Esophagus muscularis mucosa (tissue), 4 donors: ENCODE measurements around the gene SPINK1. TPM values are rescaled to one million over a fixed set of nuclear protein-coding genes. Genes with fewer than 3 reads are reported as not detected.
A peak's percentile ranks its signal among the peaks of the same experiment; 100 is the strongest.

ENCODE experiments used
- DNase-seq: peaks from one replicate; pipeline ENCODE4 v3.0.0-alpha.2; 2017; ENCODE audit errors: extremely low spot score
- H3K27ac ChIP-seq, 4 donors: fragments of 200-600 bp; sonication (generic); replicated peaks in 1 of 4; 1 replicate in 3 of 4; 2 replicates in 1 of 4; pipeline ENCODE4 v1.5.1; 2016 to 2019; ENCODE audit warnings: mild to moderate bottlenecking in 1 of 4
- H3K27me3 ChIP-seq, 4 donors: fragments of 200-600 bp; sonication (generic); one replicate each; pipeline versions ENCODE4 v1.5.1 to v1.6.0; 2016 to 2019
- H3K36me3 ChIP-seq, 4 donors: fragments of 200-600 bp; sonication (generic); one replicate each; pipeline ENCODE4 v1.5.1; 2016 to 2019
- H3K4me1 ChIP-seq, 4 donors: fragments of 200-600 bp; sonication (generic); one replicate each; pipeline ENCODE4 v1.5.1; 2016 to 2019
- H3K4me3 ChIP-seq, 4 donors: fragments of 200-600 bp; sonication (generic); 1 replicate in 2 of 4; 2 replicates in 2 of 4; pipeline ENCODE4 v1.5.1; 2016 to 2019; ENCODE audit warnings: mild to moderate bottlenecking in 4 of 4, moderate library complexity in 1 of 4
- H3K9me3 ChIP-seq, 4 donors: fragments of 200-600 bp; sonication (generic); 1 replicate in 3 of 4; 2 replicates in 1 of 4; pipeline ENCODE4 v1.5.1; 2016 to 2019
- EP300 ChIP-seq: sonication (generic); formaldehyde crosslinking; IDR thresholded peaks from one replicate; pipeline ENCODE4 v1.6.1; 2017; ENCODE audit warnings: antibody characterized with exemption
- POLR2A ChIP-seq: fragments of 450-650 bp; IDR thresholded peaks from one replicate; pipeline ENCODE4 v1.6.1; 2017; ENCODE audit warnings: antibody characterized with exemption, moderate library complexity, mild to moderate bottlenecking, low read depth
- POLR2AphosphoS5 ChIP-seq, 2 donors: sonication (generic); formaldehyde crosslinking; IDR thresholded peaks; one replicate each; pipeline ENCODE4 v1.6.1; 2017; ENCODE audit warnings: antibody characterized with exemption in 2 of 2
- WGBS: methylation state at CpG from one replicate; pipeline ENCODE4 v1.1.5; 2018; 5-methylcytosine and 5-hydroxymethylcytosine counted together
- intact Hi-C: fragments of 100-400 bp; cut with DNase I; formaldehyde crosslinking; loops from one replicate; pipeline ENCODE4 v1.15.1; 2023
- total RNA-seq, 4 donors: library from RNA; depleted of rRNA; stranded (reverse); fragments of >200 nt; gene quantifications; one replicate each; pipeline versions ENCODE4 v1.1.0 to v1.2.1, GENCODE V29; 2016
- TF ChIP-seq, protein P1 (sequence below), 3 experiments: fragments of 200-600 bp in 2 of 3; fragments of 450-650 bp in 1 of 3; sonication (generic) in 2 of 3; IDR thresholded peaks; one replicate each; pipeline ENCODE4 v1.5.1; 2017 to 2019; ENCODE audit warnings: antibody characterized with exemption in 3 of 3, mild to moderate bottlenecking in 2 of 3, moderate library complexity in 1 of 3

SPINK1 gene
- total RNA-seq, 4 donors from 2014 or later, result not detected

DNA sequence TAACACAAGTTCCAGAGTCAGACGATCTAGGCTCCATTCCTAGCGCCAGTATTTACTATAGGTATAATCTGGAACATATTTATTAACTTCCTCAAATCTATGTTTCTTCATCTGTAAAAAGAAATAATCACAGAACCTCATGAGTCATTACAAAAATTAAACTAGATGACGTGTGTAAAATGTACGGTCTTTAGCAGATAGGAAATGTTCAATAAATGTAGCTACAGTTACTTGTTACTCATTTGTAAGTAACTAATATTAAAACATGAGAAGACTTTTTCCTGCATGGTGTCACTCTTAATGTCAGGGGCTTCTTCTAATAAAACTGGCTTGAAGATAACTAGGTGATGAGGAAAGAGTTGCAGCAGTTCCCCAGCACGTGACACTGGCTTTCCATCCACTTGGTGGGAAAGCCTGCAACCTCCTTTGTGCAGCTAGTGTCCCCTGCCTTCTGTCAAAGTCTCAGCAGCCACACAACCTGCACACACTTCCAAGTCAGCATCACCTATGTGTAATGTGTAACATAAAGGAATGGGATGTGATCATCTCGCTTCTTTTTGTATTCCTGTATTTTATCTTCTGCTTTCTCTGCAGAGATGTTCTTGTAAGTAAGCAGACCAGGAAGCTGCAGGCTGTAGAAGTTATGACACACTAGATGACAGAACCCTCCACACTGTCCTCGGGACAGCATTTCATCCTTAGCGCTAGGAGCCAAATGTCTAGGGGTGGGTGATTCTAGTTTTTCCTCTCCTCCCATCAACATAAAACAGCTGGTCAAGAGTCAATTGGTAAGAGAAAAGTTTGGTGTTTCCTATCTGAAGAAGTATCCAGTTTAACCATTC, 47.1 kb downstream of the SPINK1 start:
- Histone ChIP-seq H3K9me3 (no peaks in the 10 kb centered on the region), H3K4me1 (peaks cover 0 to 10% (median 8%) of the 10 kb centered on the region in 4 donors), H3K36me3 (no peaks in the 10 kb centered on the region), H3K27ac (no peak overlapping the region), H3K4me3 (no peak overlapping the region), H3K27me3 (peaks cover 0 to 8% (median 0%) of the 10 kb centered on the region in 4 donors)
- DNase-seq, result no peak
- intact Hi-C loops, result no loop called here
- TF ChIP-seq EP300 (no peak), POLR2A (no peak), POLR2AphosphoS5 (IDR thresholded peaks at IDR 0.05) (no peak)
- TF ChIP-seq, protein P1, sequence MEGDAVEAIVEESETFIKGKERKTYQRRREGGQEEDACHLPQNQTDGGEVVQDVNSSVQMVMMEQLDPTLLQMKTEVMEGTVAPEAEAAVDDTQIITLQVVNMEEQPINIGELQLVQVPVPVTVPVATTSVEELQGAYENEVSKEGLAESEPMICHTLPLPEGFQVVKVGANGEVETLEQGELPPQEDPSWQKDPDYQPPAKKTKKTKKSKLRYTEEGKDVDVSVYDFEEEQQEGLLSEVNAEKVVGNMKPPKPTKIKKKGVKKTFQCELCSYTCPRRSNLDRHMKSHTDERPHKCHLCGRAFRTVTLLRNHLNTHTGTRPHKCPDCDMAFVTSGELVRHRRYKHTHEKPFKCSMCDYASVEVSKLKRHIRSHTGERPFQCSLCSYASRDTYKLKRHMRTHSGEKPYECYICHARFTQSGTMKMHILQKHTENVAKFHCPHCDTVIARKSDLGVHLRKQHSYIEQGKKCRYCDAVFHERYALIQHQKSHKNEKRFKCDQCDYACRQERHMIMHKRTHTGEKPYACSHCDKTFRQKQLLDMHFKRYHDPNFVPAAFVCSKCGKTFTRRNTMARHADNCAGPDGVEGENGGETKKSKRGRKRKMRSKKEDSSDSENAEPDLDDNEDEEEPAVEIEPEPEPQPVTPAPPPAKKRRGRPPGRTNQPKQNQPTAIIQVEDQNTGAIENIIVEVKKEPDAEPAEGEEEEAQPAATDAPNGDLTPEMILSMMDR (IDR thresholded peaks at IDR 0.05), result no peak
- WGBS, result 63% methylated on average over 8 of the region's 8 CpGs

DNA sequence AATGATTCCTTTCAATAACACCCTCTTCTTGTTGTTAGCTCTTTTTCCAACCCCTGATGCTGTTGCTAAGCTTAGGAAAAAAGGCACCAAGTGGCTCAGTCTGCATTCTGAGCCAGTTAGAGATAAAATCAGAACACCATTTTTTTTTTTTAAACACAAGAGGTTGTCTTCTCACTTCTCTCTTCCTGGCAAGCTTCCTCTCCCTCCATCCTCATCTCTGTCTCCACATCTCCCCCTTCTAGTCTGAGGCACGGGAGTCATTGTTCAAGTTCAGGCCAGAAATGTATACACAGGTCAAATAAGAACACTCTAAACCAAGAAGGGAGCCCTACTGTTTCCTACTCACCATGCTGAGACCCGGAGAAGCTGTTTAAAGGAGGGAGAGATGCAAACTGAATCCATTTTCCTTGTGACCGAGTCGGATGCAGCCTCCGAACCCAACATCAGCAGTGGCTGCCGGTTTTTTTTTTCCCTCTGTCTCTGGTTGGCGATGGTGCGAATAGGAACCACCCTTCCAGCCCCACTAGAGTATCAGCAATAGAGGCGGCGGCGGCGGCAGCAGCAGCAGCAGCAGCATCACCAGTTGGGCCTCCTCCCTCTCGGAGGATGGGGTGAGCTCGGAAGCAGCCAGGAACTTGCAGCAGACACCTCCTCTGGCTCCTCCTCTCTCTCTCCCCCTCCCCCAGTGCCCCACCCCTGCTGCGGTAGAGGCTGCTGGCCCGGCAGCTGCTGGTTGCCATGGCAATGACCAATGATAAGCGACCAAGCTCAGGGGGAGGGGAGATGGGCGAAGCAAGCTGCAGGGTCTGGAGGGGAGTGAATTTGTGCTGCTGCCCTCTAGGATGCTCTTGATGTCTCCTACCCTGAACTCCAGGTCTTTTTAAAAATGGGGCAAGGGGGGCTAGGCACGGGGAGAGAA, 49.1 kb downstream of the SPINK1 start, which contains the start of gene JAKMIP2:
JAKMIP2 (minus strand) TSS at position 619 of the 919 bp plus-strand sequence. CDS start 110,922 bp downstream, outside the sequence.
- TF ChIP-seq POLR2A, result no peak
- TF ChIP-seq POLR2AphosphoS5 (IDR thresholded peaks at IDR 0.05), result no peak
- TF ChIP-seq EP300, result no peak
- TF ChIP-seq, protein P1 (IDR thresholded peaks at IDR 0.05), result no peak
- intact Hi-C loops, result no loop called here
- H3K27me3 ChIP-seq, result peaks cover 0 to 8% (median 0%) of the 10 kb centered on the region in 4 donors
- H3K4me1 ChIP-seq, result peaks cover 0 to 10% (median 8%) of the 10 kb centered on the region in 4 donors
- no peak within 1 kb of the TSS for H3K27ac ChIP-seq
- peak within 1 kb of the TSS; percentile 2 to 34 (median 20) for H3K4me3 ChIP-seq
- DNase-seq, result peak; percentile 94
- no peaks in the 10 kb centered on the region for H3K36me3 ChIP-seq
- no peaks in the 10 kb centered on the region for H3K9me3 ChIP-seq
- WGBS, result 1% methylated on average over 13 of the region's 19 CpGs

DNA sequence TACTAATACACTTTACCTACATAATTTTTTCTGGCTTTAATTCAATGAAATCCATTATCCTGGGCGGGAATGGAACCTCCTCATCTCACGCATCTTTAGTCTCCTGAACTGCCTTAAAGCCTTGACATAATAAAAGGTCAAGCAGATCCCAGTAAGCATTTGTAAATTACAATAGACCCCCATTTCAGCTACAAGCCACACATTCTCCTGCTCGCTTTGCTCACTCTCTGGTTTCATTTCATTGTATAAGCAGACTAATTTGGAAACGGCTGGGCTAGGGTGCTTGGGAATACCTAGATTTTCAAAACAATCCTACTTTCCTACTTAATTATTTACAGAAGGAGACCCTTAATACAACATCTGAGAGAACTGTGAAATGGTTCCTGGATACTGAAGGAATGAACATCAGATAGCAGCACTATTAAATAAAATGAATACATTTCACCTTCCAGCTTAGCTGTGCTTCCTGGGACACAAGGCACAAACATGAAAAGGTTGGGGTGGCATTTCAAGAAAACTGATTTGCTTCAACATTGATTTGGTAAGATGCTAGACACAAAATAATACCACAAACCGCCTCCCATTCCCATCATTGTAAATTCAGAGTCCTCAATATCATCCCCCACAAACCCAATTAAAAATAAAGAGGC, 50.4 kb downstream of the SPINK1 start:
- Histone ChIP-seq H3K4me1 (peaks cover 0 to 10% (median 8%) of the 10 kb centered on the region in 4 donors), H3K36me3 (no peaks in the 10 kb centered on the region), H3K9me3 (no peaks in the 10 kb centered on the region), H3K27ac (no peak overlapping the region), H3K27me3 (peaks cover 0 to 8% (median 0%) of the 10 kb centered on the region in 4 donors), H3K4me3 (no peak overlapping the region)
- intact Hi-C loops, result no loop called here
- no peak for TF ChIP-seq POLR2A
- TF ChIP-seq EP300, result no peak
- TF ChIP-seq, protein P1 (IDR thresholded peaks at IDR 0.05), result no peak
- no peak for TF ChIP-seq POLR2AphosphoS5 (IDR thresholded peaks at IDR 0.05)
- WGBS, result 77% methylated on average over 5 of the region's 5 CpGs
- DNase-seq, result no peak

DNA sequence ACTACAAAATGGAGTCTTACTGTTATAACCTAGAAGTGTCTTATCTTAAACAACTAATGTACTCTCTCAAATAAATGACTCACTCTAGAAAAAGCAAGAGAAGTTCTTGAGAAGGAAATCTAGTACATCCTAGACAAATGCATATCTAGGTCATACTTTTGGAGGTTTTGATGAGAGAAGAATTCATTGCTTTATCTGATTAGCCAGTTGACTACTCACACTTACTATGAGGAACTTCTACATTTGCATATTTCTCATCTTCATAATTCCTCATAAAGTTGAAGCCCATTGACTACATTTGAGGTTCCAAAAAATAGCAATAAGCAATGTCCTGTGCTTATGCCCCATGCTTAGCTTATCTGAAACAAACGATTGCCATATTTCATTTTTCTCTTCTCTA, 51.8 kb downstream of the SPINK1 start:
- 79% methylated on average over 1 of the region's 1 CpG for WGBS
- DNase-seq, result no peak
- intact Hi-C loops, result no loop called here
- H3K4me3 ChIP-seq, result no peak overlapping the region
- no peaks in the 10 kb centered on the region for H3K36me3 ChIP-seq
- no peaks in the 10 kb centered on the region for H3K9me3 ChIP-seq
- H3K27ac ChIP-seq, result no peak overlapping the region
- peaks cover 0 to 8% (median 0%) of the 10 kb centered on the region in 4 donors for H3K27me3 ChIP-seq
- H3K4me1 ChIP-seq, result peaks cover 0 to 10% (median 8%) of the 10 kb centered on the region in 4 donors
- TF ChIP-seq EP300 (no peak), POLR2AphosphoS5 (IDR thresholded peaks at IDR 0.05) (no peak), POLR2A (no peak)
